LoVo (cell line): ENCODE data around the gene OR56A5.
"Not testable (repeated sequence)": the region's sequence is repeated elsewhere in the genome, so short reads cannot be mapped to it uniquely, and the experiment has no call there.

Experiments used
- DNase-seq: peaks from one replicate; pipeline ENCODE4 v3.0.0-alpha.2; 2016; ENCODE audit warnings: low spot score

OR56A5 gene, protein sequence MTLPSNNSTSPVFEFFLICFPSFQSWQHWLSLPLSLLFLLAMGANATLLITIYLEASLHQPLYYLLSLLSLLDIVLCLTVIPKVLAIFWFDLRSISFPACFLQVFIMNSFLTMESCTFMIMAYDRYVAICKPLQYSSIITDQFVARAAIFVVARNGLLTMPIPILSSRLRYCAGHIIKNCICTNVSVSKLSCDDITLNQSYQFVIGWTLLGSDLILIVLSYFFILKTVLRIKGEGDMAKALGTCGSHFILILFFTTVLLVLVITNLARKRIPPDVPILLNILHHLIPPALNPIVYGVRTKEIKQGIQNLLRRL

DNA sequence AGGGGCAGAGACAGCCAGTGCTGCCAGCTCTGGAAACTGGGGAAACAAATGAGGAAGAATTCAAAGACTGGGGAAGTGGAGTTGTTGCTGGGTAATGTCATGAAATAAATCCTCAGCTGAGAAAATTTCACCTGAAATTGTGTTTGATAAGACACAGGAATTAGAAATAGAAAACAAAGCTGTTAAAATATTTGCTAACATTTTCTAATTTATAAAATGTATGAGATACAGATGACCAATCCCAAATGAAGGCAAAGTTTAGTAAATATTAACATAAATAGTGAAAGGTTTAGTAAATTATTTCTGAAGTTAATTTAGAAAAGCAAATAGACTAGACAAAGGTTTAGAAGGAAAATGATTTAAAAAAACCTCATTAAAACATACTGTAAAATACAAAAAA lies at the start of gene OR56A5:
Gene OR56A5, minus strand, starts transcription at position 101 of the 400 bp plus-strand sequence. Its CDS starts 0 bp downstream, at position 101.
- DNase-seq: no peak

DNA sequence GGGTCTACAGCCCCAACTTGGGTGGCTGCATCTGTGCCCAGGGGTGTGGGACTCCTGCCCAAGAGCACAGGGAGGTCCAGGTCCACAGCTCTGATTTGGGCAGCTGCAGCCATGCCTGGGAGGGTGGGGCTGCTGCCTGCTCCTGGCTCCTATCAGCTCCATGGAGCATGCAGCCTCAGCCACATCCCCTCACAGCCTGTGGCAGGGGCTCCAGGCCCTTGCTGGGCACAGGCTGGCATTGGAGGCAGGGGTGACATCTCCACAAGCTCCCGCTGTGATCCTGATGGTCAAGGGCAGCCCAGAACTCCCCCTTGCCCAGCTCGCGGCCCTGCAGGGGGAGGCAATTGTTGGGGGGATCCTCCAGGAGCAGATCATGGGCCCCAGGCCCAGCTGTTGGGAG lies 44.7 kb upstream of the OR56A5 start:
- no peak for DNase-seq

DNA sequence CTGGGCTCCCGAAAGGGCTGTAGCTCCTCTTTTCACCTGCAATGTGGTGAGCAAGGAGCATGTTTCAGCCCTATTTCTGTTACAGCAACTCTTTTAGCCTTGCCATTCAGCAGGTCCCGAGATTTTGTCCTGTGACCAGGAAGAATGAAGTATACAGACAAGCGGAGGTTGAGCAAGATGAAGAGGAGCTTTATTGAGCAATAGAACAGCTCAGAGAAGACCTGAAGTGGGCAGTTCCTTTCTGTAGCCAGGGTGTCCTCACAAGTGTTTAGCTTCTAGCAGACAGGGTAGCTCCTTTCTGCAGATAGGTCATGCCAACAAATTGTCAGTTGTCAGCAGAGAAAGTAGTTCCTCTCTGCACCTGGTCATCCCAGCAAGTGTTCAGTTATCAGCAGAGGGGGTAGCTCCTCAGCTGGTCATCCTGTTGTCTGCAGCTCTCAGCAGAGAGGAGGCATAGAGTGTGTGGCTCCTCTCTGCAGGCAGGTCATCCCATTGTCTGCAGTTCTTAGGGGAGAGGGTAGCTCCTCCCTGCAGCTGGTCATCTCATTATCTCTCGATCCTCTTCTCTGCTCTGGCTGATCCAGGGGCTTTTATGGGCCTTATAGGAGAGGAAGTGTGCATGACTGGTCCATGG lies 43.9 kb upstream of the OR56A5 start:
- no peak for DNase-seq

DNA sequence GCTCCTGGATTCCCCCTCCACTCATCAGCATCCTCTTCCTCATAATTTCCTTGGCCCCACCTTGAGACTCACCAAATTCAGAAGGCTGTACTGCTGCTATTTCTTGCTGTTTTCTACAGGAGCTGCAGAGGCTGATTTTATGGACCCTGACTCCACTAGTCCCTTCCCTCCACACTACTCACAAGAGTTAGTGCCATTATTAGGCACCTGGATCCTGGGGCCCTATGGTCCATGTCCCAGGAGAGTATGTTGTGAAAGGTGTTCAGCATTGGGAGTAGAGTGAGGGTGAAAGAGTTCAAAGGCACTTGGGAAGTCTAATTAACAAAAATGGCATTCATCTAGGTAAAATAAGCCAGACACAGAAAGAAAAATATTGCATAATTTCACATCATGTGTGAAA lies 38.6 kb upstream of the OR56A5 start, which contains the start of gene OR56A4:
Gene OR56A4, minus strand, starts transcription at position 101 of the 400 bp plus-strand sequence. CDS start 3,954 bp downstream, outside the sequence.
- DNase-seq: no peak

DNA sequence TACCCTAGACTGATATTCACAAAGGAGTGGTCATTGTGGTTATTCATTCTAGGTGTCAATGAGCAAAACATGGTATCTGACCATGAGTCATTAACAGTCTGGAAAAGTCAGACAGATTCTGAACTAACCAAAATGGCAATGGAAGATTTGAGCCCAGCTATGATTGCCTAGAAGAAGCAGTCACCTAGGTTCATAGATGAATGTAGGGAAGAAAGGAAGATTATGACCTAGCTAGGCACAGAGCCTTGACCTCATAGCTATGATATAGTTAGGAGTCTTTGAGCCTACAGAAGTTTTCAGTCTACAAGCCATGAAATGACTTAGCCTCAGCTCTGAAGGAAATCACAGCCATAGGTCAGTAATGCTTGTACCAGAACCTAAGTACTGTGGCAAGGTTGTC lies 38.1 kb upstream of the OR56A5 start:
- no peak for DNase-seq

DNA sequence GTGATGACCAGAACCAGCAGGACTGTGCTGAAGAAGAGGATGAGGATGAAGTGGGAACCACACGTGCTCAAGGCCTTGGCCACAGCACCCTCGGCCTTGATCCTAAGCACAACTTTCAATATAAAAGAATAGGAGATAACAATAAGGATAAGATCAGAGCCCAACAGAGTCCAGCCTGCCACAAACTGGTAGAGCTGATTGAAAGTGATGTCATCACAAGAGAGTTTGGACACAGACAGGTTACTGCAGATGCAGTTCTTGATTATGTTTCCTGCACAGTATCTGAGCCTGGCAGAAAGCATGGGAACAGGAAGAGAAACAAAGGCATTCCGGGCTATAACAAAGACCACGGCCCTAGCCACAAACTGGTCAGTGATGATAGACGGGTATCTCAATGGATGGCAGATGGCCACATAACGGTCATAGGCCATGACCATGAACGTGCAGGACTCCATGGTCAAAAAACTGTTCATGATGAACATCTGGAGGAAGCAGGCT lies 34.0 kb upstream of the OR56A5 start:
- no peak for DNase-seq

DNA sequence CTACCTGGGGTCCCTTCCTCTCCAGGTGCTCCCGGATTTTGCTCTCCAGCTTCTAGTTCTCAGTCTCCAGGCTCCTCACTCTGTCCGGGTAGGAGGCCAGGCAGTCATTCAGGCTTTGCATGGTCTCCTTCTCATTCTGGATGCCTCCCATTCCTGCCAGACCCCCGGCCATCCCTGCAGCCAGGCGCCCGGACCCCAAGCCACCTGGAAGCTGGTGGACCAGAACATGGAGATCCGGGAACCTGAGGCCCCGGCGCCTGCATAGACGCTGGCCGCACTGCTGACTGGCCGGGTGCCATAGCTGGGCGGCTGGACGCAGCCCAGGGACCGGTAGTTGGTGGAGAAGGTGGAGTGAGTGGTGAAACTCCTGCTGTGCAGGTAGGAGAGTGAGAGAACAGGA lies 26.5 kb upstream of the OR56A5 start:
- DNase-seq: no peak

DNA sequence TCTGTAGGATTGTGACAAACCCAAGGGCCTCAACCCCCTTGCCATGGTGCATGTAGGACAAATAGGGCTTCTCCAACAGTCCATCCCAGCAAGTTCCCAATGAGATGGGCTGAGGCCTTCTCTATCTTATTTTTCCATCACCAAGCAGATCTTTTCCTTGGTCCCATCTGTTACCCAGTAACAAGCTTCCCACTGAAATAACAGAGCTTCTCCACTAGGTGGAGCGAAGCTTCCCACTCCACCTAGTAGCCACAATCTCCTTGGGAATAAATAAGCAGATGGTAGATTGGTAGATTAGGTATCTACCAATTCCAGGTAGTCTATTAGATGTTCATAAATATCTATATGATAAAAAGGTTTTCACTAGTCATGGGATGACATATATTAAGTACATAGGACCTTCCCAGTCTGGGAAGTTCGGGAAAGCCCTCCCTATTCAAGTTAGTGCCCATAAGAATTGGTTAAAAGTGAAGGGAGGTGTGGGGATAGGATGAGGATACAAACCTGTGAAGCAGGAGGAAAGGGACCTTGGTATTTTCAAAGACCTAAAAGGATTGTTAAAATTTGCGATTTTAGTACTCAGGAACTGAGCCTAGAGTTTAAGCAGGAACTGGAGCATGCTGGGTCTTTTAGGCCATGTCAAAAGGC lies 24.4 kb upstream of the OR56A5 start:
- DNase-seq: peak; percentile 15

DNA sequence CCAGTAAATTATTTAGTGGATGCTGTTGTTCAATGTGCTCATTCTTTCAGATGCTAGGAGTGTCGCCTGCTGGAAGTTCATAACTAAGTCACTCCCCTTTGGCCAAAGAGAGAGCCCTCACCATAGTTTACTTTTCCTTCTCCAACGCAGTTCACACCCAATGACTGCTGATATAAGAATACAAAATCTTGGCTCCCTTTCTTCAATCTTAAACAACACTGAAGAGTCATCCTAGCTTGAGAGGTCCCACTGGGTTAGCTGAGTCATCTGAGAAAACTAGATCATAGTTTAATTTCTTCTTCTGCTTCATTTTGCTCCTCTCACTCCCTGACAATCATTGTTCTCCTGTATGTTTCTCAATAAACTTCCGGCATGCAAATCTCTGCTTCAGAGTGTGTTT lies 23.9 kb upstream of the OR56A5 start:
- no peak for DNase-seq

DNA sequence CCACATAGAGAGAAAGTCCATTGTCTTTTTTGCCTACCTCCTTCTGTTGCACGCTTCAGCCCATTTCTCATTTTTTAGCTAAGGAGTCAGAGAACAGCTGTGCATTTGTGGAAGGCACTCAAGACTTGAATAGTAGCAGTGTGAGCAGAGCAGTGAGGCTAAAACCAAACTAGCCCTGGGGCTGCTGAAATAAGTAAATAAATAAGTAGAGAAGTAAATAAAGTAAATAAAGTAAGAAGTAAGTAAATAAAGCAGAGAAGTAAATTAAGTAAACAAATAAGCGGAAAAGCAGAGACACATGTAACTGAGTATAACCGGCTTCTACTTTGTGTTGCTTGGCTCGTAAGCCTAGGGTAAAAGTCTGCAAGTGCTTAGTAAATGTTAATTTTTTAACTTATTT lies 20.9 kb upstream of the OR56A5 start:
- no peak for DNase-seq

DNA sequence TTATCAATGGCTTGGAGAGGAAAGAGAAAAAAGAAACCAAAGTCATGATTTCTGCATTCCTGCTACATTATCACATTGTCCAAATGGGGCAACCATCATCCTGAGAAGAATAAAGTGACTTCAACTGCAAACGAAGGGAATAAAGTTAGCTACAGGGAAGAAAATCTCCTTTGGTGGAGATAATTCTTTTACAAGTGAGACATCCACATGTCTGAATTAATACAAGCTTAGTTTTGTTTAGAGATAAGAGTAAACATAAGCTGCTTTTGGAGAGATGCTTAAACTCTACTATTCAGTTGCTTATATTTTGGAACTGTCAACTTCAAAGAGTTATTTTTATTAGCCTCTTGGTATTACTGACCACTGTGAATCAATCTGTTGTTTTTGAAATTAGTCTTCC lies 18.6 kb upstream of the OR56A5 start, which contains the start of gene OR52L1:
Gene OR52L1, minus strand, starts transcription at position 101 of the 400 bp plus-strand sequence. Its CDS starts 55 bp downstream, at position 46.
- DNase-seq: no peak

DNA sequence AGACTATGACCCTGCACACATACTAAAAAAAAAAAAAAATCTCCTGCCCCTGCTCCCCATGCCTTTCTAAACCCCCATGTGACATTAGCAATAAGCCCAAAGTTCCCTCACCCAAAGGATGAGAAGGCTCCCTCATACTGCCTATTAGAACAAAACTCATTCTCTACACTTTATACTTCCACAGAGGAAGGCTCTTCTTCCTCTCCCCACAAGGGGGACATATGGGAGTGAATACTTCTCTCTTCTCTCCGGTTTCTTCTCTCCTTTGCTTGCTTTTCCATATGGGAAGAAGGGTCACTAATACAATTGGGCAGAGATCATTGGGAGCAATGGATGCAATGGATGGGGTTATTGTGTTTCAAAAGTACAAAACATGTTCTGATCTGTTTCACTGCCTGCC lies 15.1 kb upstream of the OR56A5 start:
- no peak for DNase-seq

DNA sequence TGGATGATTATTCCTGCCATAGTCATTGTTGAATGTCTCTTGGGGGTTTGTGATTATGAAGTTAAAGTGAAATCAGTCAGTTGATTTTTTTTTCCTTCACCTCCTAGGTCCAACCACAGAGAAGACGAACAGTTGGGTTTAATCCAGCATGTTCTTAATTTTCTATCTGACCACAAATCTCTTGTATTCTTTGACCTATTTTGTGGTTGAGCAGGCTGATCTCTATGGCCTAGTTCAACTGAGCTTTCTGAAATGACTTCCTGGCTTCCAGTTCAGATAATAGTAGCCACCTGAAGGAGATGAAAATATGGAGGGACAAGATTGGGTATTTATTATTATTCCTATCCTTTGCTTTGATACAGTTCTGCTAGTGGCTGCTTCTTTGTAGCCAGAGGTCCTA lies 5.2 kb upstream of the OR56A5 start:
- DNase-seq: no peak

DNA sequence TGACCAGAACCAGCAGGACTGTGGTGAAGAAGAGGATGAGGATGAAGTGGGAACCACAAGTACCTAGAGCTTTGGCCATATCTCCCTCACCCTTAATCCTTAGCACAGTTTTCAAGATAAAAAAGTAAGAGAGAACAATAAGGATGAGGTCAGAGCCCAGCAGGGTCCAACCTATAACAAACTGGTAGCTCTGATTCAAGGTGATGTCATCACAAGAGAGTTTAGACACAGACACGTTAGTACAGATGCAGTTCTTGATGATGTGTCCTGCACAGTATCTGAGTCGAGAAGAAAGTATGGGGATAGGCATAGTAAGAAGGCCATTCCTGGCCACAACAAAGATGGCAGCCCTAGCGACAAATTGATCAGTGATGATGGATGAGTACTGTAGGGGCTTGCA lies 586 bp downstream of the OR56A5 start:
- DNase-seq: no peak

DNA sequence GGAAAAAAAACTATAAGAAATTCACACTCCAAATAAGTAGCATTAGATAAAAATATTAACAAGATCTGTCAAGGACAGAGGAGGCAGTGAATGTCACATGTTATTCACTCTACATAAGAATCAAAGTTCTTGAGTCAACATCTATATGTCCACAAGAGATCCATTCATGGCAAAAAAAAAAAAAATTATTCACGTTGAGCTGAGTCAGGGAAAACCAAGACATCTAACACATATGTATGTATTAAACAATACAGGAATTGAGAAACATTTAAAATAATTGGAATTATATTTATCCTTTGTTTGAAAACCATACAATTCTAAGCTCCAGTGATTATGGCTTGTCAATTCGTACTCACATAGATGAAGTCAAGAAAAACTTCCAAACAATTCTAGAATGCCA lies 1.3 kb downstream of the OR56A5 start:
- no peak for DNase-seq

DNA sequence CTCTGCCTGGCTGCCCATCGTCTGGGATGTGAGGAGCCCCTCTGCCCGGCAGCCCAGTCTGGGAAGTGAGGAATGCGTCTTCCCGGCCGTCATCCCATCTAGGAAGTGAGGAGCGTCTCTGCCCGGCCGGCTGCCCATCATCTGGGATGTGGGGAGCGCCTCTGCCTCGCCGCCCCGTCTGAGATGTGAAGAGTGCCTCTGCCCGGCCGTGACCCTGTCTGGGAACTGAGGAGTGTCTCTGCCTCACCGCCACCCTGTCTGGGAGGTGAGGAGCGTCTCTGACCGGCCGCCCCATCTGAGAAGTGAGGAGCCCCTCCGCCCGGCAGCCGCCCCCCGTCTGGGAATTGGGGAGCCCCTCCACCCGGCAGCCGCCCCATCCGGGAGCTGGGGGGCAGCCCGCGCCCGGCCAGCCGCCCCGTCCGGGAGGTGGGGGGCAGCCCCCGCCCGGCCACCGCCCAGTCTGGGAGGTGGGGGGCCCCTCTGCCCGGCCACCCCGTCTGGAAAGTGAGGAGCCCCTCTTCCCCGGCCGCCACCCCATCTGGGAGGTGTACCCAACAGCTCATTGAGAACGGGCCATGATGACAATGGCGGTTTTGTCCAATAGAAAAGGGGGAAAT lies 7.5 kb downstream of the OR56A5 start:
- not testable (repeated sequence) for DNase-seq

DNA sequence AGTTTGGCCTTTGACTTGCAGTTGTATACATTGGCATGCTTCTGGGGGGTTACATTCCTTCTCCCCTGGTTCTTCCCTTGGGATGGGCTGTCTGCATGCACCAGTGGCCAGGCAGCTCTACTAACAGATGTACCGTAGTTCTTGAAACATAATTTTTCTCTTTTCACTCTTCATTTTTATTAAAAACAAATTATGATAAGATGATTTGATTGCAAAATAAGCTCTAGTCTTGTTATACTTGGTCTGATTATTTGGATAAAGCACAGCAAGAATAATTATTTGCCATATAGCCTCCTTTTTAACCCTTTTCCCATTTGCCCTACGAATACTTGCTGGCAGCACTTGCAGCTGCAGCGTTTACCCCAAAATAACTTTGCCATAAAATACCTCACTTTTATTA lies 12.7 kb downstream of the OR56A5 start:
- DNase-seq: no peak

DNA sequence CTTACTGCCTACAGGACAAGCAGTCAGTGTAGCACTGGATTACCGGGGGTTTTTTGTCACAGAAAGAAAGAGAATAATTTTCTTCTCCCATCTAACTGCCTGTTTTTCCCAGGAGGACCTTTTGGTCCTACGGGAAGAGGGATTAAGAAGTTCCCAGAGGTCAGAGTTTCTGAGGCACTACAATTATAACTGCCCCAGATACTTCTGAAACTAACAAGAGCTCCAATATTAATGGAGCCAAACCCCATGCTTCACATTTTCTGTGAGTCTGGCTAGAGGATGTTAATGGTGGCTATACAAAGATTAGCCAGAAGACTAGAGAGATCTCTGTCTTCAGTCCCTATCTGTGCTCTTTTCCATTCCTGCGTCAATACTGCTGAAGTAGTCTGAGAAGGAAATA lies 26.3 kb downstream of the OR56A5 start, which contains the start of gene OR56A3:
Gene OR56A3, plus strand, starts transcription at position 301 of the 400 bp plus-strand sequence. CDS start 5,096 bp downstream, outside the sequence.
- no peak for DNase-seq

DNA sequence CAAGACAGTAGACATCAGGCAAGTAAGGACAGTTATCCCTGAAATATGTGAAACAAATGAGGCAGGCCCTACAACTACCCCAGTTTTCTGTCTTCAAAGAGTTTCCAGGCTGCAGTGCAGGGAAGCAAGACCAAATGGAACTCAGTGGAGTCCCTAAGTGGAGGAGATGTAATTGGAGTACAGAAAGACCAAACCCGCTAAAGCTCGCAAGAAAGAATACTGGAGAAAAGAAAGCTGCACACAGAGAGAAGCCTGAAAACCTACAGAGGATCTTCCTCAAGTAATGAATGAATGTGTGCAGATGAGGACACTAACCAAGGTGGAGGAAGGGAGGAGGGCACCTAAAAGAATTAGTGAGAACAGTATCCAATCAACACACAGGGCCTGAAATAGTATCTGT lies 27.5 kb downstream of the OR56A5 start:
- no peak for DNase-seq

DNA sequence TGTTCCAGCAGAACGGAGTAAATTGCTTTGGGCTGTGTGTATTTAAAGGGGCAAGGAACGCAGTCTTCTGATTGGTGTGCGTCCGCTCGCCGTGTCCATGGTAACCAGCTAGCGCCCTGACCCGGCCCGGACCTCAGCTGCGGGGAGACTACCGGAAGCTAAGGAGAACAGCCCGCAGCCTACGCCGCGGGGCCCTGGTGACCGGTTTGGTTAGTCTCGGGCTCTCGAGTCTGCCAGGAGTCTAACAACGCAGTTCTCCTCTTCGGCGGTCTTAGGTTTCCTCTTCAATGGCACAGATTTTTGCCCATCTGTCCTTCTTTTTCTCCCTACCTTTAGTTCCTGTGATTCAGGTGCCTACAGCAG lies 29.7 kb downstream of the OR56A5 start:
- DNase-seq: no peak

DNA sequence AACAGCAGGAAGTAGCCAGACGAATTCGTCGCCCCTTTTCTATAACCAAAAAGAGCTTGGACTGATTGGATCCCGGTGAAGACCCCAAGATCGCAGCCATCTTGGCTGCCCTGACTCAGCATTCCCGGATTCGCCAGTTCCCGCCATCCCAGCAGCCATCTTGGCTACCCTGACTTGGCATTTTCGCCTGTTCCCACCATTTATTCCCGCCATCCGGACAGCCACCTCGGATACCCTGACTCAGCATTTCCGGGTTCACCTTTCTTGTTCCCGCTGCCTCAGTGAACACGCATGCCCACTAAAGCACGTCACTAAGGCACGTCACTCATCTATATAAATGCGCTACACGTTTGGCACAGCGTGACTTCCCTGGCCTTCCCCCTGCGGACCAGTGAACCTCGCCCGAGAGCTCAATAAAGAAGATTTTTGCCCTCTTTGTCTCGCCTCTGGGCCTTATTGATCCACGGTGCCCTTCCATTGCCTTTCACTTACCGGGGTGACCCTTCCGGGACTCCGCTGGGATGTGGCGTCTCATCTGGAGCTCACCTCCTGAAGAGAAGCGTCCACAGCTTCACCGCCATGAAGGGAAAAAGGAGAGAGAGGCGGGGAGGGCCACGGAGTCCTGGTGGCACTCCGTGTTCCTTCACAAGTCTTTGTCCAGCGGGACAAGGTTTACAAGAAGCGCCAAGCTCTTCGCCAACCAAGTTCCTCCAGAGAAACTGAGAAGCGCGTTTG lies 30.3 kb downstream of the OR56A5 start:
- no peak for DNase-seq

DNA sequence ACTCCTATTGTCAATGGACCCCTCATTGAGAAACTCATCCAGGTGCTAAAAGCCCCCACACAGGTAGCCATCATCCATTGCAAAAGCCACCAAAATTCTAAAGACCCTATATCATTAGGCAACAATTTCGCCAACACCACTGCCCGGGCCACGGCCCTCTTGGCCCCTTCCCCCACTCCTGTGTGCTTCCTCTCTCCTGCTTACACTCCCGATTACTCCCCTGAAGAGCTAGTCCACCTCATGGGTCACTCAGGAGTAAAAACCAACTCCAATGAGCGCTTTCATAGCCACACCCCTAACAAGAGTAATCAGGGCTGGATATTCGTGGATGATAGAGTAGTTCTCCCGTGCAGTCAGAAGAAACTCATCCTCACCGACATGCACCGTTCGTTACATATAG lies 35.2 kb downstream of the OR56A5 start:
- DNase-seq: no peak
